GM23248 (cell line): ENCODE measurements around the gene ANO1. TPM values are rescaled to one million over a fixed set of nuclear protein-coding genes. Genes with fewer than 3 reads are reported as not detected.

ENCODE experiments used
- DNase-seq: peaks from one replicate; pipeline ENCODE4 v3.0.0-alpha.2; 2015
- H2AFZ ChIP-seq: fragments of 200-600 bp; sonication (generic); 2 replicates; pipeline ENCODE4 v1.6.1; 2016; ENCODE audit warnings: antibody characterized with exemption
- H3F3A ChIP-seq: fragments of 200-600 bp; sonication (generic); 2 replicates; pipeline ENCODE4 v1.6.1; 2016; ENCODE audit warnings: mild to moderate bottlenecking, antibody characterized with exemption, mixed run types; ENCODE audit not compliant: insufficient read depth
- H3K27ac ChIP-seq: fragments of 200-600 bp; sonication (generic); 2 replicates; pipeline ENCODE4 v1.5.1; 2016; ENCODE audit warnings: mild to moderate bottlenecking
- H3K27me3 ChIP-seq: fragments of 200-600 bp; sonication (generic); replicated peaks from 2 replicates; pipeline ENCODE4 v1.6.1; 2016; ENCODE audit warnings: mild to moderate bottlenecking; ENCODE audit not compliant: insufficient read depth
- H3K36me3 ChIP-seq: fragments of 200-600 bp; sonication (generic); 2 replicates; pipeline ENCODE4 v1.6.1; 2016; ENCODE audit warnings: low read depth, mild to moderate bottlenecking
- H3K4me1 ChIP-seq: fragments of 200-600 bp; sonication (generic); 2 replicates; pipeline ENCODE4 v1.6.1; 2016; ENCODE audit warnings: mild to moderate bottlenecking; ENCODE audit not compliant: insufficient read depth
- H3K4me2 ChIP-seq: fragments of 200-600 bp; sonication (generic); one replicate; pipeline ENCODE4 v1.6.1; 2016; ENCODE audit warnings: mild to moderate bottlenecking; ENCODE audit not compliant: unreplicated experiment
- H3K4me3 ChIP-seq: fragments of 200-600 bp; sonication (generic); 2 replicates; pipeline ENCODE4 v1.5.1; 2016; ENCODE audit warnings: mild to moderate bottlenecking
- H3K79me2 ChIP-seq: fragments of 200-600 bp; sonication (generic); 2 replicates; pipeline ENCODE4 v1.6.1; 2016; ENCODE audit warnings: mild to moderate bottlenecking; ENCODE audit not compliant: insufficient read depth
- H3K9ac ChIP-seq: fragments of 200-600 bp; sonication (generic); 2 replicates; pipeline ENCODE4 v1.6.1; 2016; ENCODE audit warnings: mild to moderate bottlenecking
- H3K9me2 ChIP-seq: fragments of 200-600 bp; sonication (generic); 2 replicates; pipeline ENCODE4 v1.6.1; 2016; ENCODE audit warnings: mixed run types, mild to moderate bottlenecking, moderate library complexity; ENCODE audit not compliant: insufficient read depth
- H3K9me3 ChIP-seq: fragments of 200-600 bp; sonication (generic); one replicate; pipeline ENCODE4 v1.6.1; 2017; ENCODE audit warnings: low read depth
- H4K20me1 ChIP-seq: fragments of 200-600 bp; sonication (generic); 2 replicates; pipeline ENCODE4 v1.6.0; 2016; ENCODE audit not compliant: insufficient read depth
- EZH2 ChIP-seq: fragments of 200-600 bp; sonication (generic); IDR thresholded peaks from 2 replicates; pipeline ENCODE4 v1.6.1; 2018; ENCODE audit warnings: antibody characterized with exemption, mild to moderate bottlenecking; ENCODE audit not compliant: insufficient read depth, poor library complexity, severe bottlenecking
- EZH2phosphoT487 ChIP-seq: fragments of 200-600 bp; sonication (generic); IDR thresholded peaks from 2 replicates; pipeline ENCODE4 v1.6.1; 2018; ENCODE audit warnings: antibody characterized with exemption, moderate library complexity, mild to moderate bottlenecking, low read depth; ENCODE audit not compliant: insufficient read depth
- WGBS, 2 experiments: methylation state at CpG; one replicate each; pipeline ENCODE4 v1.1.6; 2015 to 2017; ENCODE audit warnings: low lambda C conversion rate in 2 of 2, low coverage in 1 of 2; ENCODE audit errors: missing lambda C conversion rate in 2 of 2; 5-methylcytosine and 5-hydroxymethylcytosine counted together
- in situ Hi-C: fragments of 300-500 bp; cut with MboI; formaldehyde crosslinking; loops from 2 replicates; pipeline ENCODE4 v1.15.0; 2020
- polyA plus RNA-seq: library from polyadenylated mRNA; unstranded; fragments of >200 nt; fragmentation: Nextera tagmentation; extraction: Ambion mirVana; gene quantifications from 2 replicates; pipeline ENCODE4 v1.2.1, GENCODE V29; 2016
- total RNA-seq: library from RNA; depleted of rRNA; stranded (reverse); fragments of >200 nt; shearing (Covaris generic); gene quantifications from 2 replicates; pipeline ENCODE4 v1.2.3, GENCODE V29; 2014

ANO1 gene
- total and polyA plus RNA-seq, 2 experiments from 2014 or later, result 0.97 TPM; not detected in 1

- no peak overlapping the region for H3K27ac ChIP-seq
- H3K36me3 ChIP-seq, result no peaks in the 10 kb centered on the region
- TF ChIP-seq EZH2phosphoT487 (no peak), EZH2 (no peak)
- H3K4me1 ChIP-seq, result no peaks in the 10 kb centered on the region
- in situ Hi-C loops, result no loop called here
- no peaks in the 10 kb centered on the region for H4K20me1 ChIP-seq
- no peaks in the 10 kb centered on the region for H3K79me2 ChIP-seq
- no peak for DNase-seq
- no peak overlapping the region for H3K4me3 ChIP-seq
- WGBS, 2 experiments, result 45 to 54% methylated on average over 11 of the region's 11 CpGs
- peaks cover 28% of the 10 kb centered on the region for H3K27me3 ChIP-seq
- H3K9me3 ChIP-seq, result no peaks in the 10 kb centered on the region
- no peak overlapping the region for H2AFZ ChIP-seq
- no peaks in the 10 kb centered on the region for H3F3A ChIP-seq
- H3K9me2 ChIP-seq, result no peaks in the 10 kb centered on the region
- no peak overlapping the region for H3K9ac ChIP-seq
- H3K4me2 ChIP-seq, result no peak overlapping the region
Observed at GRCh38 chr11:70183483-70184176, 105.5 kb downstream of the ANO1 start.

- Histone ChIP-seq H3F3A (no peaks in the 10 kb centered on the region), H3K9me2 (no peaks in the 10 kb centered on the region), H3K9ac (no peak overlapping the region), H3K79me2 (no peaks in the 10 kb centered on the region), H3K27me3 (peaks cover 34% of the 10 kb centered on the region), H2AFZ (no peak overlapping the region), H3K9me3 (no peaks in the 10 kb centered on the region), H3K4me3 (no peak overlapping the region), H3K4me2 (no peak overlapping the region), H4K20me1 (no peaks in the 10 kb centered on the region), H3K27ac (no peak overlapping the region), H3K4me1 (no peaks in the 10 kb centered on the region), H3K36me3 (no peaks in the 10 kb centered on the region)
- 59 to 62% methylated on average over 9 of the region's 9 CpGs for WGBS, 2 experiments
- DNase-seq, result no peak
- TF ChIP-seq EZH2 (no peak), EZH2phosphoT487 (no peak)
- in situ Hi-C loops, result no loop called here
Observed at GRCh38 chr11:70184396-70184795, 106.3 kb downstream of the ANO1 start.

- Histone ChIP-seq H3K27ac (no peak overlapping the region), H3K4me2 (no peak overlapping the region), H3K9me2 (no peaks in the 10 kb centered on the region), H3K79me2 (no peaks in the 10 kb centered on the region), H3F3A (no peaks in the 10 kb centered on the region), H4K20me1 (no peaks in the 10 kb centered on the region), H3K9ac (no peak overlapping the region), H3K4me3 (no peak overlapping the region), H3K36me3 (no peaks in the 10 kb centered on the region), H3K9me3 (no peaks in the 10 kb centered on the region), H2AFZ (no peak overlapping the region), H3K4me1 (no peaks in the 10 kb centered on the region), H3K27me3 (peaks cover 30% of the 10 kb centered on the region)
- DNase-seq, result no peak
- WGBS, 2 experiments, result 54% methylated on average over 27 to 28 of the region's 28 CpGs
- in situ Hi-C loops, result no loop called here
- no peak for TF ChIP-seq EZH2phosphoT487
- no peak for TF ChIP-seq EZH2
Observed at GRCh38 chr11:70185348-70186055, 107.4 kb downstream of the ANO1 start.

- Histone ChIP-seq H3K9me2 (no peaks in the 10 kb centered on the region), H3K27me3 (peaks cover 28% of the 10 kb centered on the region)
- in situ Hi-C loops, result no loop called here
Observed at GRCh38 chr11:70186420-70186819, 108.3 kb downstream of the ANO1 start.

More at GRCh38 chr11:70186420-70186819, 108.3 kb downstream of the ANO1 start:
- no peak overlapping the region for H2AFZ ChIP-seq
- no peak overlapping the region for H3K4me2 ChIP-seq
- no peaks in the 10 kb centered on the region for H3K79me2 ChIP-seq
- no peaks in the 10 kb centered on the region for H3K4me1 ChIP-seq
- 77 to 78% methylated on average over 6 of the region's 6 CpGs for WGBS, 2 experiments
- no peak overlapping the region for H3K4me3 ChIP-seq
- no peaks in the 10 kb centered on the region for H3F3A ChIP-seq
- H3K27ac ChIP-seq, result no peak overlapping the region
- DNase-seq, result no peak
- H3K9ac ChIP-seq, result no peak overlapping the region
- H4K20me1 ChIP-seq, result no peaks in the 10 kb centered on the region
- no peaks in the 10 kb centered on the region for H3K9me3 ChIP-seq
- TF ChIP-seq EZH2phosphoT487 (no peak), EZH2 (no peak)
- H3K36me3 ChIP-seq, result no peaks in the 10 kb centered on the region
